HUES48 (cell line): Measurements from ENCODE around the gene SLC2A11.
A peak's percentile ranks its signal among the peaks of the same experiment; 100 is the strongest.
"Not testable (repeated sequence)": the region's sequence is repeated elsewhere in the genome, so short reads cannot be mapped to it uniquely, and the experiment has no call there.

ENCODE experiments used
- H3K27ac ChIP-seq: one replicate; pipeline ENCODE4 v1.7.0; 2013; ENCODE audit warnings: low read depth, low read length, inconsistent platforms
- H3K27me3 ChIP-seq: 2 replicates; pipeline ENCODE4 v1.6.1; 2013; ENCODE audit warnings: mild to moderate bottlenecking, low read length; ENCODE audit not compliant: control insufficient read depth, insufficient read depth
- H3K36me3 ChIP-seq: 2 replicates; pipeline ENCODE4 v1.6.1; 2013; ENCODE audit warnings: low read length; ENCODE audit not compliant: control insufficient read depth, insufficient read depth
- H3K4me1 ChIP-seq: 2 replicates; pipeline ENCODE4 v1.6.1; 2013; ENCODE audit warnings: mild to moderate bottlenecking, low read length; ENCODE audit not compliant: control insufficient read depth, insufficient read depth
- H3K4me3 ChIP-seq: 2 replicates; pipeline ENCODE4 v1.5.1; 2013; ENCODE audit warnings: mild to moderate bottlenecking, low read depth, low read length
- H3K9ac ChIP-seq: 2 replicates; pipeline ENCODE4 v1.6.1; 2013; ENCODE audit warnings: mild to moderate bottlenecking, low read depth, low read length, moderate library complexity
- H3K9me3 ChIP-seq: 2 replicates; pipeline ENCODE4 v1.6.1; 2013; ENCODE audit warnings: low read length; ENCODE audit not compliant: control insufficient read depth, insufficient read depth

SLC2A11 gene

DNA sequence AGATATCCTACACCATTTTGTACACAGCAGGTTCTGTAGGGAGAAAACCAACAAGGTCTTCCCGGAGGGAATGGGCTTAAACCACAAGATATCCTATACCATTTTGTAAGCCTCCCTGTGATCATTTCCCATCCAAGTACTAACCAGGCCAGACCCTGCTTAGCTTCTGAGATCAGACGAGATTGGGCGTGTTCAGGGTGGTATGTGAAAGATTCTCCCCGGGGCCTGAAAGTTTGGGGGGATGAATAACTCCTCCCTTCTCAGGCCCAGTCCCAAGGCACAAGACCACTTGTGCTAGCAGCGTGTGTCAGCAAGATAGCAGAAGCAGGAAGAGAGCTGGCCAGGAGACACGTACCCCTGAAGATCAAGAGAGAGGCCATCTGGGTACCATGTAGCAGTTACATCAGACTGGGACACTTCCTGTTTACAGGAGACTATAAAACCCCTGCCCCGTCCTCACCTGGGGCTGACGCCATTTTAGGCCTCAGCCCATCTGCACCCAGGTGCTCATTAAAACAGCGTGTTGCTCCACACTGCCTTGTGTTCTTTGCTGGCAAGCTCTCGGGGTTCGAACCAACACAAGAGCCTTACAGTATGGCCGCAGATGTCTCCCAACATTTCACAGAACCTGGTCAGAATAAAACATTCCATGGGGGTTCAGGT lies 53.8 kb downstream of the SLC2A11 start:
- no peaks in the 10 kb centered on the region for H3K27me3 ChIP-seq
- H3K4me1 ChIP-seq = peaks cover 25% of the 10 kb centered on the region
- no peak overlapping the region for H3K27ac ChIP-seq
- no peaks in the 10 kb centered on the region for H3K36me3 ChIP-seq
- no peaks in the 10 kb centered on the region for H3K9me3 ChIP-seq
- no peak overlapping the region for H3K4me3 ChIP-seq
- no peak overlapping the region for H3K9ac ChIP-seq

DNA sequence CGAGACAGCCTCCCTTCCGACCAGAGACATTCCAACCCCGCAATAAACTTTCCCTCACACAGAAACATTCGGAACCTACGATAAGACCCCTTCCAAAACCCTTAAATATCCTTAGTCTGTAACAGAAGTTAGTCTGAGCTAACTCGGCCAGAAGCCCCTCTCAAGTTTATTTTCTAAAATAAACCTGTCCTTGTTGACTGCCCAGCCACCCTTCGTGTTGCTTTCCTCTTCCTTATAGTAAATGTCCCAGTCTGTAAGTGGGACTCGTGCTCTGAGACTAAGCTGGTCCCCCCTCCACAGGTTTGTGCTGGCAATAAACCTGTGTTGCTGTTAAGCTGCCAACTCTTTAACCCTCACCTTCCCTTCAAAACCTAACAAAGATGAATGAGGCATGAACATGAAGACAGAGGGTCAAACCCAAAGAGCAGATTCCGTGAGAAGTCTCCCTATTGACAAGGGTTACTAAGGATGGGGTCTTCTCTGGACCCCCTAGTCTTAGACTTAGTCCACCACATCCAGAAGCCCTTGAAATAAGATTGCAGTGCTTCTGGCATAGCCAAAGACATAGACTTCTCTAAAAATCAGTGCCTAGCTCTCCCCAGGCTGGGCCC lies 54.7 kb downstream of the SLC2A11 start:
- H3K9ac ChIP-seq = no peak overlapping the region
- peaks cover 19% of the 10 kb centered on the region for H3K4me1 ChIP-seq
- H3K27me3 ChIP-seq = no peaks in the 10 kb centered on the region
- H3K36me3 ChIP-seq = no peaks in the 10 kb centered on the region
- H3K4me3 ChIP-seq = no peak overlapping the region
- no peak overlapping the region for H3K27ac ChIP-seq
- no peaks in the 10 kb centered on the region for H3K9me3 ChIP-seq

DNA sequence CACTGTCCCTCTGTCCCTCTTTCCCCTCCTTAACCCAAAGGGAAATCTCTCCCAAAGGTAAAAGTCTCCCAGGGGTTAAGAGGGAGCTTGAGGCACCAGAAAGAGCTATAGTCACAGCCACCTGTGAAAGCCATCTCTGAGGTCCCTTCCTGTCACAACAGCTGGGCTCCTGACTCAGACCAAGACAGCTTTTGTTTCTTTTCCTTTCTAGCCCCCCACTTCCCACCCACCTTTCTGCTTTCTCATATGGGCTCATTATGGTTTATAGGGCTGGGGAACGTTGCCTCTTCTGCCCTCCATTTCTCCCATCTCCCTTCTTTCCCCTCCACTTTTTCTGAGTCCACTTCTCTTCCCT lies 55.6 kb downstream of the SLC2A11 start:
- Histone ChIP-seq H3K36me3 (no peaks in the 10 kb centered on the region), H3K9ac (peak overlapping the region; percentile 75), H3K4me1 (peaks cover 14% of the 10 kb centered on the region), H3K27ac (peak overlapping the region; percentile 89), H3K4me3 (peak overlapping the region; percentile 66), H3K27me3 (no peaks in the 10 kb centered on the region), H3K9me3 (no peaks in the 10 kb centered on the region)

DNA sequence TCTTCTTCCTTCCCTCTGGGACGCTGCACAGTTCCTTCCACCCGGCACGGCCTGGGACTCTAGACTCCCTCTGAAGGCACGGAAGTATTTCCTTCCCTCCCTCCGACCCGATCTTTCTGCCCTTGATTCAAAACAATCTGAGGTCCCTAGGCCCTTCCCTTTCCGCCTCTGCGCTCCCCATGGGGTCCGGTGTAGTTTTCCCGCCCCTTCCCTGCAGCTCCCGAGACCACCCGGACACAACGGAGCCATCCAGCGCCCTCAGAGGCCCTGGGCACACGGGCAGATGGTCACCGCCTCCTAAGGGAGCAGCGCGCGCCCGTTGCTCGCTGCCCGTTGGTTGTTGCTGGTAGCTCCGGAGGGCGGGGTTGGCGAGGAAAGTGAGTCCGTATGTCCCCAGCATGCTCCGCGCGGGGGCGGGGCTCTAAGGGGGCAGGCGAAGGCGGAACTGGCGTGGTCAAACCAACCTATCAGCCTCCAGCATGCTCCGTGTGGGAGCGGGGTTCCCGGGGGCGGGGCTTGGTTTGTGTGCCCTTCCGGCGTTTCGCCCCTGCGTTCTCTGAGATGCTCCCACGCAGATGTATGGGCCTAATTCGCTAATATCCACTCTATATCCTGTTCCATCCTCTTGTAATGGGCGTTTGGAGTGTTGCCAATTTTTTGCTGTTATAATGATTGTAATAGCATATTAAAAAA lies 56.1 kb downstream of the SLC2A11 start:
- H3K4me1 ChIP-seq = peaks cover 9% of the 10 kb centered on the region
- no peaks in the 10 kb centered on the region for H3K27me3 ChIP-seq
- no peaks in the 10 kb centered on the region for H3K9me3 ChIP-seq
- peak overlapping the region; percentile 75 for H3K9ac ChIP-seq
- H3K27ac ChIP-seq = peak overlapping the region; percentile 89
- no peaks in the 10 kb centered on the region for H3K36me3 ChIP-seq
- H3K4me3 ChIP-seq = peak overlapping the region; percentile 66

DNA sequence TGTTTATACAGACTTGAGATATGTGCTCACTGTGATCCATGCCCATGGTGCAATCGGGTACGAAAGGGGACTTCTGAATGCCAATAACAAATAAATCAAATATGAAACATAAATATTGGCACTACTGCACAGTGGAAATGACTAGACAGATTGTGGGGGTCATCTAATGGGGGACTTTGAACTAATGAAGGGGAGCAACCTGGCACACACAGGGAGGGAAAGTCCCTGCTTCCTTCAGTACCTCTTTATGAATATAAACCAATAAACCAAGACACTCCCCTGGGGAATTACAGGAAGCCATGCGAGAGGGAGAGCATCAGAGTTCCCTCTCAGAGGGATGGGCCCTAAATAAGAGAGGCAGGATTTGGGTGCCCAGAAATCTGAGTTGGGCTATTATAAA lies 57.6 kb downstream of the SLC2A11 start:
- no peak overlapping the region for H3K9ac ChIP-seq
- no peaks in the 10 kb centered on the region for H3K36me3 ChIP-seq
- no peaks in the 10 kb centered on the region for H3K4me1 ChIP-seq
- no peak overlapping the region for H3K27ac ChIP-seq
- H3K9me3 ChIP-seq = no peaks in the 10 kb centered on the region
- no peaks in the 10 kb centered on the region for H3K27me3 ChIP-seq
- no peak overlapping the region for H3K4me3 ChIP-seq

DNA sequence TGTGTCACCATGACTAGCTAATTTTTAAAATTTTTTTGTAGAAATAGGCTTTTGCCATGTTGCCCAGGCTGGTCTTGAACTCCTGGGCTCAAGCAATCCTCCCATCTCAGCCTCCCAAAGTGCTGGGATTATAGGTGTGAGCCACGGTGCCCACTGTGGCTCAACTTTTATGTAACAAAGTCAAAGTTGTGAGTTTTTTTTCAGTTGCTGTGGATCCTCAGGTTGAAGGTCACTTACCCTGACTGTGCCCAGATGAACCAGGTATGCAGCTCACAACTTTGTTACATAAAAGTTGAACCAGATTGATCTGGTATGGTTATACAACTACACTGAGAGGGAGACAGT lies 62.6 kb downstream of the SLC2A11 start:
- not testable (repeated sequence) for H3K9me3 ChIP-seq, H3K4me1 ChIP-seq, H3K9ac ChIP-seq, H3K4me3 ChIP-seq, H3K27ac ChIP-seq, H3K27me3 ChIP-seq
- peaks cover 11% of the 10 kb centered on the region; the same call in 1 of the 2 replicates for H3K36me3 ChIP-seq

DNA sequence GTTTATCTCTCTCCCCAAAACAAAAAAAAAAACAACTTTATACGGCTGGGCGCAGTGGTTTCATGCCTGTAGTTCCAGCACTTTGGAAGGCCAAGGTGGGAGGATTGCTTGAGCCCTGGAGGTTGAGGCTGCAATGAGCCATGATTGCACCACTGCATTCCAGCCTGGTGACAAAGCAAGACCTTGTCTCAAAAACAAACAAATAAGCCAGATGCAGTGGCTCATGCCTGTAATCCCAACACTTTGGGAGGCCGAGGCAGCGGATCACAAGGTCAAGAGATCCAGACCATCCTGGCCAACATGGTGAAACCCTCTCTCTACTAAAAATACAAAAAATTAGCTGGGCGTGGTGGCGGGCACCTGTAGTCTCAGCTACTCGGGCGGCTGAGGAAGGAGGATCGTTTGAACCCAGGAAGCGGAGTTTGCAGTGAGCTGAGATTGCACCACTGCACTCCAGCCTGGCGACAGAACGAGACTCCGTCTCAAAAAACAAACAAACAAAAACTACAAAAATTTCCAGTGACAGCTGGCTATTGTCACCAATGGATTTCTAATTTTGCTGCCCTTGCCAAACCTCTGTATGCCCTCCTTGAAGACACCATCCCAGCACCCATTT lies 64.0 kb downstream of the SLC2A11 start:
- H3K36me3 ChIP-seq = peaks cover 17% of the 10 kb centered on the region; the same call in 1 of the 2 replicates
- H3K9ac ChIP-seq, H3K4me1 ChIP-seq, H3K9me3 ChIP-seq, H3K27me3 ChIP-seq, H3K4me3 ChIP-seq, H3K27ac ChIP-seq: not testable (repeated sequence)

DNA sequence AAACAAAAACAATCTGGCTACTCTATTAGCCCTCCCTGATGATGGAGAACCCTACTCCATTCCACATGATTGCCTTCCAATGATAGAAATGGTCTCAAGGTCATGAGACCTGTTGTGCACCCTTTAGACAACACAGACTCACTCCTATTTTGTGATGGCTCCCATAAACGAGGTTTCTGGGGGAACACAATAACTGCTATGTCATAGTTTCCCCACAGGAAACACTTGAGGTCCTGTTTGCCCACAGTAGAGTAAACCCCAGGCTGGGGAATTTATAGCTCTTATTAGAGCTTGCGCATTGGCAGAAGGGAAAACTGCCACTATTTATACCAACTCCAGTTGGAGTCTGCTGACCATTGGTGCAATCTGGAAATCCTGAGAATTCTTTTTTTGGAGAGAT lies 65.2 kb downstream of the SLC2A11 start:
- no peak overlapping the region for H3K9ac ChIP-seq
- no peaks in the 10 kb centered on the region for H3K4me1 ChIP-seq
- H3K4me3 ChIP-seq = no peak overlapping the region
- H3K27me3 ChIP-seq = no peaks in the 10 kb centered on the region
- H3K27ac ChIP-seq = no peak overlapping the region
- peaks cover 17% of the 10 kb centered on the region; the same call in 1 of the 2 replicates for H3K36me3 ChIP-seq
- no peaks in the 10 kb centered on the region; the same call in 1 of the 2 replicates for H3K9me3 ChIP-seq

DNA sequence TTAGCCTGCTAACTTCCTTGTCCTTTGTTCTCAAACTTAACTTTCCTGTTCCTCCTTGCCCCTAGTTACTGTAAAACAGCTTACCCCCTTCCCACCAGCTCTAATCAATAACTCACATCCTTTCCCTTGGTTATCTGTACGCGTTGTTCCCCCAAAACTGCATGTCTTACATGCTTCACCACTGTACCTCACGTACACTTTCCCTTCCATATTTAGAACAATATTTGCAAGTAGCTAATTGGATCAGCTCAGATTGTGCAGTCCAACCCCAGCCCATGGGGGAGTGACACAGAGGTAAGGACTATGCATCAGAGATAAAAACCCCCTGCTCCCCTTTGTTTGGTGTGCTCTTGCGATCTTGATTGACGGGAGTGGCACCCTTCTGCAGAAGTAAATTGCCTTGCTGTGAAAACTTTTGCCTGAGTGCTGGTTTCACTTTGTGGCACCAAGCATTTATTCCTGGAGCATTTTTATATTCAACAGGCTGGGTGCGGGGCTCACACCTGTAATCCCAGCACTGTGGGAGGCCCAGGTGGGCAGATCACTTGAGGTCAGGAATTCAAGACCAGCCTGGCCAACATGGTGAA lies 67.4 kb downstream of the SLC2A11 start:
- no peaks in the 10 kb centered on the region; the same call in 1 of the 2 replicates for H3K9me3 ChIP-seq
- H3K27ac ChIP-seq = no peak overlapping the region
- H3K36me3 ChIP-seq = peaks cover 22% of the 10 kb centered on the region; the same call in 1 of the 2 replicates
- H3K9ac ChIP-seq = no peak overlapping the region
- no peak overlapping the region for H3K4me3 ChIP-seq
- H3K4me1 ChIP-seq = no peaks in the 10 kb centered on the region
- H3K27me3 ChIP-seq = no peaks in the 10 kb centered on the region

DNA sequence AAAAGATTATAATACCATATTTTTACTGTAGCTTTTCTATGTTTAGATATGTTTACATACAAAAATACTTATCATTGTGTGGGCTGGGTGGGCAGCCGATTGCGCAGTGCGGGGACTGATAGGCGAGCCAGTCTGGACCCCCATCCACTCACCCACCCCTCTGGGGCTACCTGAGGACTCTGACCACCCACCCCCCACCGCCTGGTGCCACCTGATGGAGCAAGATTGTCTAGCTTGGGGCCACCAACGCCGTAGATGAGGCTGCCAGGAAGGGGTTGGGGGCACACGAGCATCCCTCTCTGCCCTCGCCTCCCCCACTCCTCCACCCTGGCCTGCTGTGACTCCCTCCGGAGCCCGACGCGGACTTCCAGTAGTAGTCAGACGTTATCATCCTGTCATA lies 68.9 kb downstream of the SLC2A11 start:
- no peaks in the 10 kb centered on the region for H3K27me3 ChIP-seq
- H3K27ac ChIP-seq = no peak overlapping the region
- peaks cover 3% of the 10 kb centered on the region for H3K9me3 ChIP-seq
- H3K36me3 ChIP-seq = peaks cover 22% of the 10 kb centered on the region; the same call in 1 of the 2 replicates
- H3K4me3 ChIP-seq = no peak overlapping the region
- H3K4me1 ChIP-seq = no peaks in the 10 kb centered on the region
- no peak overlapping the region for H3K9ac ChIP-seq
